ENCODE data around the gene SLC41A3.
"Not testable (repeated sequence)": the region's sequence is repeated elsewhere in the genome, so short reads cannot be mapped to it uniquely, and the experiment has no call there.

- TF ChIP-seq CTCF (IDR thresholded peaks at IDR 0.05; ENCODE audit: insufficient read depth, low read depth, low read length); EZH2 (IDR thresholded peaks at IDR 0.05; ENCODE audit: insufficient read depth, low read length): not testable (repeated sequence)
Observed at GRCh38 chr3:125977104-125977503, 106.8 kb downstream of the SLC41A3 start.
